HepG2 (cell line): ENCODE measurements around the gene CDKN1C.

Source experiments
- CEBPB ChIP-seq: IDR thresholded peaks from 2 replicates; pipeline ENCODE4 v1.6.1; 2011; ENCODE audit warnings: low read depth, low read length, improper control_type of control experiment, borderline replicate concordance
- HDAC2 ChIP-seq: sonication (generic); formaldehyde crosslinking; IDR thresholded peaks from 2 replicates; pipeline ENCODE4 v1.4.0; 2020; ENCODE audit warnings: missing genetic modification reagents
- ZNF414 ChIP-seq: sonication (generic); formaldehyde crosslinking; IDR thresholded peaks from 2 replicates; pipeline ENCODE4 v1.5.0; 2020; ENCODE audit warnings: missing genetic modification reagents
- ZNF639 ChIP-seq: conservative IDR thresholded peaks from 2 replicates; pipeline ENCODE4 v1.6.1; 2018; ENCODE audit warnings: missing genetic modification reagents

- TF ChIP-seq HDAC2: no peak
- TF ChIP-seq ZNF639: no peak
- TF ChIP-seq CEBPB: no peak
- no peak for TF ChIP-seq ZNF414
Measured at GRCh38 chr11:2858995-2859698, 26.4 kb downstream of the CDKN1C start.
